ENCODE results near the gene KCNQ5. TPM values are rescaled to one million over a fixed set of nuclear protein-coding genes. Genes with fewer than 3 reads are reported as not detected.
"Not testable (repeated sequence)": the region's sequence is repeated elsewhere in the genome, so short reads cannot be mapped to it uniquely, and the experiment has no call there.

KCNQ5 gene
- total RNA-seq, 4 donors from 2014 or later, result 1.1 to 14.6 (median 9.0) TPM

- TF ChIP-seq CTCF (IDR thresholded peaks at IDR 0.05) (no peak), POLR2A (IDR thresholded peaks at IDR 0.05) (no peak)
- Histone ChIP-seq H3K9me3 (no peaks in the 10 kb centered on the region), H3K4me3 (replicated peaks in 1 of 3) (no peak overlapping the region), H3K4me1 (peaks cover 5 to 7% of the 10 kb centered on the region in 2 donors), H3K27ac (no peak overlapping the region), H3K36me3 (no peaks in the 10 kb centered on the region), H3K27me3 (no peaks in the 10 kb centered on the region)
- no peak for DNase-seq
- intact Hi-C loops (cut with DNase I), result no loop called here
- WGBS, 2 donors, result 86 to 89% methylated on average over 2 of the region's 2 CpGs
These were observed 560.2 kb downstream of the KCNQ5 start for GRCh38 chr6:73182021-73182607.

GRCh38 chr6:73193302-73193701, 571.4 kb downstream of the KCNQ5 start:
- intact Hi-C loops (cut with DNase I); H3K4me3 ChIP-seq (replicated peaks in 1 of 3); H3K9me3 ChIP-seq; H3K36me3 ChIP-seq; H3K4me1 ChIP-seq; DNase-seq; H3K27ac ChIP-seq; H3K27me3 ChIP-seq: not testable (repeated sequence)
- 96 to 97% methylated on average over 4 of the region's 4 CpGs for WGBS, 2 donors

GRCh38 chr6:73194744-73195143, 572.9 kb downstream of the KCNQ5 start:
- no peak for DNase-seq
- Histone ChIP-seq H3K27me3 (no peaks in the 10 kb centered on the region), H3K27ac (no peak overlapping the region), H3K9me3 (no peaks in the 10 kb centered on the region), H3K36me3 (peaks cover 0 to 5% of the 10 kb centered on the region in 2 donors), H3K4me1 (no peaks in the 10 kb centered on the region), H3K4me3 (replicated peaks in 1 of 3) (no peak overlapping the region)
- intact Hi-C loops (cut with DNase I), result no loop called here
- no peak for TF ChIP-seq POLR2A (IDR thresholded peaks at IDR 0.05)
- TF ChIP-seq CTCF (IDR thresholded peaks at IDR 0.05), result no peak
- WGBS, 2 donors, result 94 to 98% methylated on average over 7 of the region's 7 CpGs

- no peaks in the 10 kb centered on the region for H3K9me3 ChIP-seq
- no peak for TF ChIP-seq POLR2A (IDR thresholded peaks at IDR 0.05)
- TF ChIP-seq CTCF (IDR thresholded peaks at IDR 0.05), result no peak
- H3K36me3 ChIP-seq, result no peaks in the 10 kb centered on the region
- WGBS, 2 donors, result 94 to 96% methylated on average over 3 of the region's 3 CpGs
- H3K27ac ChIP-seq, result no peak overlapping the region
- no peaks in the 10 kb centered on the region for H3K27me3 ChIP-seq
- no peak overlapping the region for H3K4me3 ChIP-seq (replicated peaks in 1 of 3)
- no peaks in the 10 kb centered on the region for H3K4me1 ChIP-seq
- intact Hi-C loops (cut with DNase I), result no loop called here
- no peak for DNase-seq
These were observed 578.4 kb downstream of the KCNQ5 start for GRCh38 chr6:73200247-73200646.

GRCh38 chr6:73200735-73201134, 578.9 kb downstream of the KCNQ5 start:
- no peaks in the 10 kb centered on the region for H3K4me1 ChIP-seq
- intact Hi-C loops (cut with DNase I), result no loop called here
- no peak overlapping the region for H3K27ac ChIP-seq
- no peaks in the 10 kb centered on the region for H3K9me3 ChIP-seq
- H3K27me3 ChIP-seq, result no peaks in the 10 kb centered on the region
- TF ChIP-seq CTCF (IDR thresholded peaks at IDR 0.05) (no peak), POLR2A (IDR thresholded peaks at IDR 0.05) (no peak)
- WGBS, 2 donors, result 88 to 91% methylated on average over 4 of the region's 4 CpGs
- H3K36me3 ChIP-seq, result no peaks in the 10 kb centered on the region
- no peak for DNase-seq
- no peak overlapping the region for H3K4me3 ChIP-seq (replicated peaks in 1 of 3)

GRCh38 chr6:73203098-73203497, 581.2 kb downstream of the KCNQ5 start:
- DNase-seq, result no peak
- H3K27me3 ChIP-seq, result no peaks in the 10 kb centered on the region
- no peak overlapping the region for H3K27ac ChIP-seq
- 91 to 100% methylated on average over 1 of the region's 1 CpG for WGBS, 2 donors
- no peaks in the 10 kb centered on the region for H3K36me3 ChIP-seq
- intact Hi-C loops (cut with DNase I), result no loop called here
- no peaks in the 10 kb centered on the region for H3K4me1 ChIP-seq
- TF ChIP-seq CTCF (IDR thresholded peaks at IDR 0.05) (no peak), POLR2A (IDR thresholded peaks at IDR 0.05) (no peak)
- H3K9me3 ChIP-seq, result no peaks in the 10 kb centered on the region
- no peak overlapping the region for H3K4me3 ChIP-seq (replicated peaks in 1 of 3)

Data from thyroid gland (tissue), 4 donors.